GM19238 (cell line): ENCODE results near the gene ECSIT.

Source experiments
- DNase-seq: peaks from one replicate; pipeline ENCODE4 v3.0.0; 2011; ENCODE audit warnings: low spot score; ENCODE audit not compliant: insufficient read length

The ECSIT gene

GRCh38 chr19:11504502-11505031, 24.4 kb downstream of the ECSIT start:
- no peak for DNase-seq

- no peak for DNase-seq
Measured at GRCh38 chr19:11499890-11500420, 29.0 kb downstream of the ECSIT start.

GRCh38 chr19:11499220-11499726, 29.7 kb downstream of the ECSIT start:
- no peak for DNase-seq

GRCh38 chr19:11496391-11497163, 32.4 kb downstream of the ECSIT start:
- DNase-seq, result no peak

DNA sequence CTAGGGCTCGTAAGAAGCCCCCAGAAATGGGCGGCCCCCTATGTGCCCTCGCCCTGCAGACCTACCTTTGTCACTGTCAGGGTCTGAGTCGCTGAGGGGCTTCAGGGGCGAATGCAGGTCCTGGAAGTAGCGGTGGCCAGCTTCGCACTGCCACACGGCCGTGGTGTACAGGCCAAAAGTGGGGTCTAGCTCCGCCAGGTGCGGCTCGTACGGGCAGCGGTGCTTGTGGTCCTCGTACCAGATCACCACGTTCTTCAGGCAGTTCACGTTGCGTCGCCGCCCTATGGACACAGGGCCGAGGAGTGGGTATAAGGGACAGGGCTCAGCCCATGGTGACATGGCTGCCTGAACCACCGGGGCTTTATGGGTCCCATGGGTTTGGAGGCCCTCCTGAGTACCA, 33.0 kb downstream of the ECSIT start:
- no peak for DNase-seq

- DNase-seq, result no peak
Measured at GRCh38 chr19:11495481-11495880, 33.5 kb downstream of the ECSIT start.

DNA sequence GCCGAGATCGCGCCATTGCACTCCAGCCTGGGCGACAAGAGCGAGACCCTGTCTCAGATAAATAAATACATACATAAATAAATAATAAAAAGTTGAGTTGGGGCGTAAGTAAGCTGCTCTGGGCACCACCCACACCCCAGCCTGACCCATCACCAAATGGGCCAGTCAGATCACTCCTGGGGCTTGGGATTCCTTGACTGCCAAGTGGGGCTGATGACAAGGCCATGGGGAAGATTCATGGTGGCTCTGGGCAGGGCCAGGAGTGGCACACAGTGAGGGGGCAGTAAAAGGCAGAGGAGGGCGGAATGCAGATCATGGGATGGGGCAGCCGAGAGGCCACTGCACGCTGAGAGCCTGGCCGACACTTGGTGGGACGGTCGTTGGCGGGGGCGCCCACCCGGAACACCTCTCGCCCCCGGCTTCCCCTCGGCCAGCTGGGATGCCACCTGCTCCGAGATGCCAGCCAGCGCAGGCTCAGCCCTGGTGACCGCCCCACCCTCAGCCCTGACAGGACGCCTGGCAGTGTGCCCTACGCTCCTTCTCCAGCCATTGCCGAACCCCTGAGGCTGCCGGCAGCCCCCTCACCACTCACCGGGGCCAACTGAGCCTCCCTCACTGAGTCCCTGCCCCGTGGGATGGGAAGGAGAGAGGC, 34.2 kb downstream of the ECSIT start:
- no peak for DNase-seq

- DNase-seq, result no peak
Measured at GRCh38 chr19:11489378-11489777, 39.6 kb downstream of the ECSIT start.

DNA sequence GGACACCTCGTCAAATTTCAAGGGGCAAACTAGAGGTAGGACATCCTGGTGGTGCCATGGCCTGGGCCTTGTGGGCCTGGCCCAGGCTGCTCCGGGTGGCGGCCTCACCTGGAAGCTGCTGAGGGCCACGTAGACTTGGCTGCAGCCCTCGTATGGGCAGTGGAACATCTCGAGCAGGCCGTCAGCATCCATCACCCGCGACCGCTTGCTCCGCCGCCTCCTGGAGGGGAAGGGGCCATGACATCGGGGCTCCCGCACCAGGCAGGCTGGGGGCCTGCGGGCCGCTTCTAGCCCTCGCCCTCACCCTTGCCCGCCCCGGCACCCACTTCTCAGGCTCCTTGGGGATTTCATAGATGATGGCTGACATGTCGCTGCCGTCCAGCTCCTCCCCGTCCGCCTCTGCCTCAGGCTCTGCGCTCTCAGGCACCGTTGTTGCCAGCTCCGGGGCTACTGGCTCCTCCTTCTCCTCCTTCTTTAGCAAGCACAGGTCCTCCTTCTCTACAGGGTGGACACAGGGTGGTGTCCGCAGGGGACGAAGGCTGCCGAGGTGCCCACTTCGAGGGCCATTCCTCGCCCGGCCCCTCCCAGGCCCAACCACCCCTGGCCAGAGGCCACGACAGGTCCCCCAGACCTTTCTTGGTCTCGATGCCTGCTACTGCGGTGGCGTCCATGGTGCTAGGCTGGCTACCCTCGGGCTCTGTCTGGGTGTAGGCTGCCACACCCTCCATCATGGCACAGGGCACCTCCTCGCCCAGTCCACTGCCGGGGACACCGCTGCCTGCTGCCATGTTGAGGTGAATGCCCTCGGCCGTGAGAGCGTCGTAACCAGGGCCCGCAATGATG, 42.1 kb downstream of the ECSIT start:
- DNase-seq, result no peak

DNA sequence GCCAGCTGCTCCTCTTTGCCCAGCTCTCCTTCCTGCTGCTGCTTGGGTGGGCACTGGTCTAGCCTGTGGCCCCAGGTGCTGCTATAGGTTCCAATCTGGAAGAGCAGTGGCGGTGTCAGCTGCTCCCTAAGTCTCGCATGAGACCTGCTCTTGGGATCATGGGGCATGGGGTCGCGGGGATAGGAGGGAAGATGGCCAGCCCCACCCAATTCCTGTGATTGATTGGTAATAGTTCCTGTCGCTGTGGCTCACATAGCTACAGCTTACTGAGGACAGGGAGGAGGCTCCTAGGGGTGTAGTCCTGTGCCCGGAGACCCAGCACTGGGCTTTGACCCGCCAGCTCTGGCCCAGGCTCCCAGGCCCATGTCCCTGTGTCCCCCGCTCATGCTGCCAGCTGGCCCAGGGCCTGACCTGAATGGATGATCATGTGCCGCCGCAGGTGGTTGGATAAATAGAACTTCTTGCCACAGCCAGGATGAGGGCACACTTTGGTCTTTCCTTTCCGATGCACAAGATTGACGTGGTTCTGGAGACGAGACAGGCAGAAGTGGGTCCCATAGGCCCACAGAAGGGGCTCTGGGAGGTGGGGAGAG, 43.6 kb downstream of the ECSIT start:
- DNase-seq, result no peak

DNA sequence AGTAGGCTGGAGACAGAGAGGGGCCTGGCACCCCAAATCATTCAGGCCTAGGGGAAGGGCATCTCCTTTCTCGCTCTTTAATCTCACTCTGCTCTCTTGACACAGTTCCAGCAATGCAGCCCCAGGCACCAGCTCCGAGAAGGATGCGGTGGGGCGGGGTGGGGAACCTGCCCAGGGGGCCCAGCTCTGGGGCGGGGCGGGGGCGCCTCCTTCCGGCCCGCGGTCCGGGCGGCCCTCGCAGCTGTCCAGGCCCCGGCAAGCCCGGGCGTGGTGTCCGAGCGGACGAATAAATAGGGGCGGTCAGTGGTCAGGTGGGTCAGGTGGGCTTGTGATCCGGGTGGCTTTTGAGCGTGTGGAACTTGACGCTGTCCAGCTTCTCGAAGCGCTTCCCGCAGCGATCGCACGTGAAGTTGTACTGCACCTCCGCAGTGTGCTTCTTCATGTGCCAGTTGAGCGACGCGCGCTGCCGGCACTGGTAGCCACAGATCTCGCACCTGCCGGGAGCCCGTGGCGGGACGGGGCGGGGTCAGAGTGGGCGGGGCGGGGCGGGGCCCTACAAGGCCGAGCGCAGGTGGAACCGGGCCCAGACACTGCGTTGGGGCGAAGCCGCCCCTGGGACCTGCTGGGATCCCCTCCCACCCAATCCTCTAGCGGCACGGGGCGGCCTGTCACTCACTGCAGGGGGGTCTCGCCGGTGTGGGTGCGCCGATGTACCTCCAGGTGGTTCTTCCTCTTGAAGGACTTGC, 45.4 kb downstream of the ECSIT start:
- DNase-seq, result no peak

GRCh38 chr19:11482384-11483050, 46.4 kb downstream of the ECSIT start:
- DNase-seq, result peak; percentile 97

- peak; percentile 88 for DNase-seq
Measured at GRCh38 chr19:11481534-11482383, 47.2 kb downstream of the ECSIT start.

GRCh38 chr19:11480715-11481533, 48.0 kb downstream of the ECSIT start, which contains the start of gene ELAVL3:
ELAVL3 (minus strand) TSS chr19:11481046; CDS start chr19:11480608, 438 bp downstream.
- DNase-seq, result no peak

DNA sequence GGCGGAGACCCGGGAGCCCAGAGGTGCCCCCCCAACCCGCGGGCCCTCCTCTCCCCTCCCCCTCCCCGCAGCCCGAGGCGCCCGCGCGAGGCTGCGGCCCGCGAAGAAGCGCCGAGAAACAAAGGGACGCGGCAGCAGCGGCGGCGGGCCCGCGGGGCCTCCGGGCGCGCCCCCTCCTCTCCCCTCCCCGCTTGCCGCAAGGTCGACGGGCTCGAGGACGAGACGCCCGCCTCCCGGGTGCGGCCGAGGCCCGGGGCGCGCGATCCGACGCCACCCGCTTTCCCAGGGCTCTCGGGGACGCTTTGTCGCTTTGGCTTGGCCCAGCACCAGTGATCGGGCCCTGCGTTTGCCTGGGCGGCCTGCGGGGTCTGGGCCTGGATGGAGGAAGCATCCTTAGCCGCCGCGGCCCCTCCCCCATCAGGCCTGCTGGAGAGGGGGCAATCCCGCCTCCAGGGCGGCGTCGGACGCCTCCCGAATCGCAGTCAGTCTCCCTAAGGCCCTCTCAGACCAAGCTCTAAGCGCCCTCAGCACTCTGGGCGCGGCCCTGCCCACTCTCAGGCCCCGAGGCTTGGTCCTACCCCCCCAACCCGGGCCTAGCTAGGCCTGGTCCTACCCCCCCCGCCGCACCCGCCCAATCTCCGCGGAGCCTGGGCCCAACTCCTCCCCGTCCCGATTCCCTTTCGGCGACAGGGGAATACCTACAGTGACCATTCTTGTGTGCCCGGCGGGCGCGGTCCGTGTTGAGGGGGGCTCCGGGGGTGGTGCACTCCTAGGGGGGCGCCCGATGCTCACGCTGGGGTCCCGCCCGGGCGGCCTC, 48.8 kb downstream of the ECSIT start:
- no peak for DNase-seq

GRCh38 chr19:11479090-11479897, 49.6 kb downstream of the ECSIT start:
- DNase-seq, result no peak
